ENCODE data around the gene RHOD.

DNA sequence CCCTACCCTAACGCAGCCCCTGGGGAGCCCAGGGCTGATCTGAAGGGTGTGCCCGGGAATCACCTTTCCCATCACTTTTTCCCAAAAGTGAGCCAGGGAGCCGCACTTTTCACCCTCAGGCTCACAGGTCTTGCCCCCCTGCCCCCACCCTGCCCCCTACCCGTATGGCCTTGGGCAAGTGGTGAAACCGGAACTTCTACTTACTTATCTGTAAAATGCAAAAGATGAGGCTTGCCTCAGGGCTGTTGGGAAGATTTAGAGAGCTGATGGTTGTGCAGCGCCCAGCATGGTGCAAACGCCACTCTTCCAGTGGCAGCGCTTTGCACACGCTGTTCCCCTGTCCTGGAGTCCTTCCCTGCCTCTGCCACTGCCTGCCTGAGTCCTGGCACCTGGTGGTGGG is 25.7 kb upstream of the RHOD start:
- TF ChIP-seq CTCF (IDR thresholded peaks at IDR 0.05) (no peak), POLR2A (IDR thresholded peaks at IDR 0.05) (no peak), POLR2AphosphoS5 (IDR thresholded peaks at IDR 0.05) (no peak)

Data from prostate gland (tissue), 2 donors.